Medulla oblongata (tissue), 1 donor: ENCODE measurements around the gene NAIF1.
"Not testable (repeated sequence)": the region's sequence is repeated elsewhere in the genome, so short reads cannot be mapped to it uniquely, and the experiment has no call there.

Experiments
- DNase-seq: peaks from one replicate; pipeline ENCODE4 v3.0.0-alpha.2; 2015; ENCODE audit errors: extremely low spot score

NAIF1 gene

GRCh38 chr9:128026773-128027541 is 40.2 kb downstream of the NAIF1 start:
- no peak for DNase-seq

- no peak for DNase-seq
These were observed 40.8 kb downstream of the NAIF1 start for GRCh38 chr9:128026255-128026772.

- no peak for DNase-seq
These were observed 41.4 kb downstream of the NAIF1 start for GRCh38 chr9:128025736-128026135.

GRCh38 chr9:128024761-128025308 is 42.3 kb downstream of the NAIF1 start:
- DNase-seq, result no peak

GRCh38 chr9:128023671-128024070 is 43.4 kb downstream of the NAIF1 start:
- DNase-seq, result not testable (repeated sequence)

GRCh38 chr9:128022886-128023285 is 44.2 kb downstream of the NAIF1 start:
- DNase-seq, result no peak

- DNase-seq, result no peak
These were observed 46.0 kb downstream of the NAIF1 start for GRCh38 chr9:128021098-128021497.

- DNase-seq, result no peak
These were observed 46.4 kb downstream of the NAIF1 start for GRCh38 chr9:128020692-128021091.

GRCh38 chr9:128015696-128016095 is 51.4 kb downstream of the NAIF1 start:
- DNase-seq, result no peak
